Neutrophil (primary cell): Measurements from ENCODE around the gene RSPH9.
"Not testable (repeated sequence)": the region's sequence is repeated elsewhere in the genome, so short reads cannot be mapped to it uniquely, and the experiment has no call there.

Experiments
- H3K27ac ChIP-seq: fragments of 200-600 bp; sonication (generic); 2 replicates; pipeline ENCODE4 v1.5.1; 2016; ENCODE audit warnings: mild to moderate bottlenecking, moderate library complexity
- H3K27me3 ChIP-seq: fragments of 200-600 bp; sonication (generic); 2 replicates; pipeline ENCODE4 v1.6.0; 2016; ENCODE audit warnings: mild to moderate bottlenecking
- H3K36me3 ChIP-seq: fragments of 200-600 bp; sonication (generic); 2 replicates; pipeline ENCODE4 v1.5.1; 2017
- H3K4me1 ChIP-seq, 2 experiments: fragments of 200-600 bp in 1 of 2; sonication (generic) in 1 of 2; 1 replicate in 1 of 2; 2 replicates in 1 of 2; pipeline versions ENCODE4 v1.5.1 to v1.6.1; 2013 to 2016; ENCODE audit warnings: low read depth in 1 of 2, low read length in 1 of 2, mild to moderate bottlenecking in 1 of 2, moderate library complexity in 1 of 2; ENCODE audit not compliant: control insufficient read depth in 1 of 2, insufficient read depth in 1 of 2
- H3K4me3 ChIP-seq, 2 experiments: fragments of 200-600 bp in 1 of 2; sonication (generic) in 1 of 2; 1 replicate in 1 of 2; 2 replicates in 1 of 2; pipeline ENCODE4 v1.5.1; 2013 to 2016; ENCODE audit warnings: low read depth in 1 of 2, low read length in 1 of 2, mild to moderate bottlenecking in 1 of 2, moderate library complexity in 1 of 2
- H3K9me3 ChIP-seq: fragments of 200-600 bp; sonication (generic); 2 replicates; pipeline ENCODE4 v1.5.1; 2016
- TF ChIP-seq, protein P1 (sequence below): fragments of 200-600 bp; sonication (generic); IDR thresholded peaks from 2 replicates; pipeline ENCODE4 v1.5.1; 2016; ENCODE audit warnings: antibody characterized with exemption

Gene RSPH9

DNA sequence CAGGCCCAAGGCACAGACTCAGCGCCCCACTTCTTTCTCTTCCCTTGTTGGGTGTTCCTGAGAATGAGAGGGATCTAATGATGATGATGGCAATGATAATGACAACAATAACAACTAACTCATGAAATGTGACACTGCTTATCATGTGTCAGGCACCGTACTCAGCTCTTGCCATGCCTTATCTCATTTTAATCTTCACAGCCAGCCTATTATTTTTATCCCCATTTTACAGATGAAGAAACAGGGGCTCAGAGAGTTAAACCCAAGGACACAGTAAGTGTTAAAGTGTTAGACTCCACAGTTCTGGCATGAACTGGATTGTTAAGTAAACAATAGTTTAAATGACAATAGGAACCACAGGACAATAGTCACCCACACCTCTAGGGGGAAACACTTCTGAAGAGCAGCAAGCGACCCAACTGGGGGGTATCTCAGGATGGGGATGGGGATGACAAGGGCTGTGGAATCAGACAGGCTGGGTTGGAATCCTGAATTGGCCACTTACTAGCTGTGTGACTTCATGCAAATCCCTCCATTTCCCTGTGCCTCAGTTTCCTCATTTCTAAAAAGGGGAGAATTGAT is 12.5 kb downstream of the RSPH9 start:
- Histone ChIP-seq H3K9me3 (no peaks in the 10 kb centered on the region), H3K36me3 (no peaks in the 10 kb centered on the region), H3K4me1 (no peaks in the 10 kb centered on the region), H3K4me3 (no peak overlapping the region), H3K27me3 (peaks cover 14% of the 10 kb centered on the region), H3K27ac (no peak overlapping the region)
- TF ChIP-seq, protein P1, sequence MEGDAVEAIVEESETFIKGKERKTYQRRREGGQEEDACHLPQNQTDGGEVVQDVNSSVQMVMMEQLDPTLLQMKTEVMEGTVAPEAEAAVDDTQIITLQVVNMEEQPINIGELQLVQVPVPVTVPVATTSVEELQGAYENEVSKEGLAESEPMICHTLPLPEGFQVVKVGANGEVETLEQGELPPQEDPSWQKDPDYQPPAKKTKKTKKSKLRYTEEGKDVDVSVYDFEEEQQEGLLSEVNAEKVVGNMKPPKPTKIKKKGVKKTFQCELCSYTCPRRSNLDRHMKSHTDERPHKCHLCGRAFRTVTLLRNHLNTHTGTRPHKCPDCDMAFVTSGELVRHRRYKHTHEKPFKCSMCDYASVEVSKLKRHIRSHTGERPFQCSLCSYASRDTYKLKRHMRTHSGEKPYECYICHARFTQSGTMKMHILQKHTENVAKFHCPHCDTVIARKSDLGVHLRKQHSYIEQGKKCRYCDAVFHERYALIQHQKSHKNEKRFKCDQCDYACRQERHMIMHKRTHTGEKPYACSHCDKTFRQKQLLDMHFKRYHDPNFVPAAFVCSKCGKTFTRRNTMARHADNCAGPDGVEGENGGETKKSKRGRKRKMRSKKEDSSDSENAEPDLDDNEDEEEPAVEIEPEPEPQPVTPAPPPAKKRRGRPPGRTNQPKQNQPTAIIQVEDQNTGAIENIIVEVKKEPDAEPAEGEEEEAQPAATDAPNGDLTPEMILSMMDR, result no peak

- Histone ChIP-seq H3K9me3 (no peaks in the 10 kb centered on the region), H3K27ac (no peak overlapping the region), H3K27me3 (peaks cover 10% of the 10 kb centered on the region), H3K4me1 (no peaks in the 10 kb centered on the region), H3K4me3 (no peak overlapping the region), H3K36me3 (no peaks in the 10 kb centered on the region)
- TF ChIP-seq, protein P1, result no peak
Measured at GRCh38 chr6:43658161-43658560, 13.3 kb downstream of the RSPH9 start.

GRCh38 chr6:43662948-43663347 is 18.1 kb downstream of the RSPH9 start:
- not testable (repeated sequence) for H3K4me3 ChIP-seq, H3K36me3 ChIP-seq, H3K9me3 ChIP-seq, H3K27ac ChIP-seq, H3K4me1 ChIP-seq
- H3K27me3 ChIP-seq, result peaks cover 14% of the 10 kb centered on the region

DNA sequence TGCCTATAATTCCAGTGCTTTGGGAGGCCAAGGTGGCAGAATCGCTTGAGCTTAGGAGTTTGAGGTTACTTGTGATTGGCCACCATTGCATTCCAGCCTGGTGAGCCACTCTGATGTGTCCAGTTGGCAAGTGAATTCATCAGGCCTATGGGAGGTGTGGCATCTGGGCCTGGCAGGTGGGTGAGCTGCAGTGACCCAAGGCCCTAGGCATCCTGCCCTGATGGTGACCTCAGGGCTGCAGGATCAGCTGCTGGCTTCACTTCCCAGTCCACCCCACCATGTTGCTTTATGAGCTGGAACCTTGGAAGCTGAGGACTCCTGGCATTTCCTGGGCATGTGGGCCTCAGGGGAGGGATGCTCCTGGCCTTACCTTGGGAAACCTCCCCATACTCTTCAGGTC is 20.5 kb downstream of the RSPH9 start:
- peaks cover 17% of the 10 kb centered on the region for H3K36me3 ChIP-seq
- peaks cover 3 to 6% of the 10 kb centered on the region in 2 experiments for H3K4me1 ChIP-seq
- H3K27ac ChIP-seq, result no peak overlapping the region
- TF ChIP-seq, protein P1, result no peak
- no peak overlapping the region for H3K4me3 ChIP-seq
- no peaks in the 10 kb centered on the region for H3K9me3 ChIP-seq
- peaks cover 20% of the 10 kb centered on the region for H3K27me3 ChIP-seq

DNA sequence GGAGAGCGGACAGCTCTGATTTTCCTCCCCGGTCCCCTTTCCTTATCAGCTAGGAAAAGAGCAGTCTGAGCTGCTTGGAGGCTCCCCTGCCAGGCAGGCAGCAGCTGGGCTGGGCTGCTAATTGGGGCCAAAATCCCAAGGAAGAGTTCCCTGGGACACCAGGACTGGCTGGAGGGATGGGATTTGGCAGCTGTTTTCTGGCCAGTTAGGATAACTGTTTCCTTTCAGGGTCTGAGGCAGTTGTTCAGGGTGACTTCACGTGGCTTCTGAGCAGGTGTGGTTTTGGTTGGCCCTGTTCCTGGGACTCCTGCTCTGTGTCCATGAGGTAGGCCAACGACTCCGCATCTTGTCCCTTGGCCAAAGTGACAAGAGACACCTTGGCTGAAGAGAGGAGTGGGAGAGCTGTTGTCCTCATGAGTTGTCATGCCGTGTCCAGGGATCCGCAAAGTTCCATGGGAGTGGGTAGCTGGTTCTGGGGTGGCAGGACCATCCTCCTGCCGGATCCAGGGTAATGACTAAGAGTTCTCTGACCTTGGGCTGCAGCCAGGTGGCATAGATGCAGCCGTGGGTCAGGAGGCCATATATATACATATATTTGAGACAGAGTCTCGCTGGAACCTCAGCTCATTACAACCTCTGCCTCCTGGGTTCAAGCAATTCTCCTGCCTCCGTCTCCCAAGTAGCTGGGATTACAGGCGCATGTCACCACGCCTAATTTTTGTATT is 21.5 kb downstream of the RSPH9 start:
- peaks cover 3 to 6% of the 10 kb centered on the region in 2 experiments for H3K4me1 ChIP-seq
- no peak overlapping the region for H3K4me3 ChIP-seq
- H3K36me3 ChIP-seq, result peaks cover 27% of the 10 kb centered on the region
- no peak overlapping the region for H3K27ac ChIP-seq
- no peaks in the 10 kb centered on the region for H3K9me3 ChIP-seq
- peaks cover 20% of the 10 kb centered on the region for H3K27me3 ChIP-seq
- TF ChIP-seq, protein P1, result no peak
